Gastrocnemius medialis (tissue), 4 donors: ENCODE data around the gene RAD51B. TPM values are rescaled to one million over a fixed set of nuclear protein-coding genes. Genes with fewer than 3 reads are reported as not detected.

Source experiments
- ATAC-seq, 2 donors: fragments of 150-250 bp; one replicate each; pipeline ENCODE4 v1.9.1; 2016
- DNase-seq, 2 donors: peaks; one replicate each; pipeline ENCODE4 v3.0.0-alpha.2; 2019
- H3K27ac ChIP-seq, 4 donors: fragments of 200-600 bp; sonication (generic); 1 replicate in 1 of 4; 2 replicates in 3 of 4; pipeline ENCODE4 v1.5.1; 2016 to 2018; ENCODE audit warnings: mild to moderate bottlenecking in 2 of 4, moderate library complexity in 1 of 4
- H3K27me3 ChIP-seq, 3 donors: fragments of 200-600 bp; sonication (generic) in 2 of 3; 1 replicate in 1 of 3; 2 replicates in 2 of 3; pipeline versions ENCODE4 v1.5.1 to v1.6.0; 2016 to 2019; ENCODE audit warnings: mild to moderate bottlenecking in 1 of 3, moderate library complexity in 1 of 3
- H3K36me3 ChIP-seq, 2 donors: fragments of 200-600 bp; sonication (generic) in 1 of 2; one replicate each; pipeline ENCODE4 v1.5.1; 2017 to 2018
- H3K4me1 ChIP-seq, 2 donors: fragments of 200-600 bp; sonication (generic) in 1 of 2; one replicate each; pipeline ENCODE4 v1.5.1; 2016 to 2017; ENCODE audit warnings: mild to moderate bottlenecking in 2 of 2
- H3K4me3 ChIP-seq, 4 donors: fragments of 200-600 bp; sonication (generic) in 3 of 4; 1 replicate in 1 of 4; 2 replicates in 3 of 4; pipeline ENCODE4 v1.5.1; 2016 to 2019; ENCODE audit warnings: mild to moderate bottlenecking in 2 of 4
- H3K9me3 ChIP-seq, 3 donors: fragments of 200-600 bp; sonication (generic) in 2 of 3; 1 replicate in 1 of 3; 2 replicates in 2 of 3; pipeline ENCODE4 v1.5.1; 2016 to 2019
- CTCF ChIP-seq, 5 experiments: fragments of 450-650 bp in 3 of 5; fragments of 200-600 bp in 2 of 5; sonication (generic) in 2 of 5; IDR thresholded peaks in 4 of 5; conservative IDR thresholded peaks in 1 of 5; 1 replicate in 4 of 5; 2 replicates in 1 of 5; pipeline ENCODE4 v1.5.1; 2016 to 2019; ENCODE audit warnings: antibody characterized with exemption in 5 of 5, mild to moderate bottlenecking in 3 of 5, moderate library complexity in 3 of 5
- POLR2A ChIP-seq, 2 donors: fragments of 450-650 bp; IDR thresholded peaks; one replicate each; pipeline ENCODE4 v1.6.1; 2017; ENCODE audit warnings: antibody characterized with exemption in 2 of 2, mild to moderate bottlenecking in 2 of 2, moderate library complexity in 2 of 2
- in situ Hi-C, 4 donors: fragments of 200-750 bp; cut with MboI; loops; one replicate each; pipeline versions ENCODE4 v1.15.0 to v1.8.0; 2017; ENCODE audit warnings: low sequenced_read_pairs in 4 of 4
- intact Hi-C: fragments of 100-400 bp; cut with DNase I; formaldehyde crosslinking; loops from one replicate; pipeline ENCODE4 v1.15.1; 2023; ENCODE audit warnings: low total_unique reads
- total RNA-seq, 4 donors: library from RNA; depleted of rRNA; stranded (reverse); fragments of >200 nt; gene quantifications; one replicate each; pipeline versions ENCODE4 v1.1.0 to v1.2.3, GENCODE V29; 2016

Gene RAD51B
- total RNA-seq, 4 donors from 2014 or later = 1.6 to 3.3 (median 2.4) TPM

- in situ Hi-C loops = loop anchor here in 1 of 4 donors (25.0 kb wide), 1 partner anchor 300 kb away; no protein-coding TSS in a partner anchor
- intact Hi-C loops = no loop called here
- Histone ChIP-seq H3K4me3 (no peak overlapping the region), H3K9me3 (no peaks in the 10 kb centered on the region), H3K4me1 (peaks cover 22 to 42% of the 10 kb centered on the region in 2 donors), H3K36me3 (no peaks in the 10 kb centered on the region), H3K27me3 (no peaks in the 10 kb centered on the region), H3K27ac (peak overlapping the region; percentile 10 to 35 (median 14))
- ATAC-seq (no peak), DNase-seq (no peak)
- TF ChIP-seq POLR2A (IDR thresholded peaks at IDR 0.05) (no peak), CTCF (IDR thresholded peaks at IDR 0.05 in 4 of 5, conservative IDR thresholded peaks at IDR 0.05 in 1 of 5) (no peak)
Measured at GRCh38 chr14:68236582-68237458, 417.2 kb downstream of the RAD51B start.

- Histone ChIP-seq H3K27me3 (no peaks in the 10 kb centered on the region), H3K4me3 (no peak overlapping the region), H3K27ac (no peak overlapping the region), H3K36me3 (no peaks in the 10 kb centered on the region), H3K4me1 (peaks cover 28 to 42% of the 10 kb centered on the region in 2 donors), H3K9me3 (no peaks in the 10 kb centered on the region)
- intact Hi-C loops (no loop called here), in situ Hi-C loops (loop anchor here in 1 of 4 donors (25.0 kb wide), 1 partner anchor 301 kb away; no protein-coding TSS in a partner anchor)
- TF ChIP-seq CTCF (IDR thresholded peaks at IDR 0.05 in 4 of 5, conservative IDR thresholded peaks at IDR 0.05 in 1 of 5) (no peak), POLR2A (IDR thresholded peaks at IDR 0.05) (no peak)
- DNase-seq = no peak
- no peak for ATAC-seq
Measured at GRCh38 chr14:68238551-68238950, 419.0 kb downstream of the RAD51B start.

GRCh38 chr14:68238976-68239375, 419.4 kb downstream of the RAD51B start:
- Histone ChIP-seq H3K27ac (no peak overlapping the region), H3K4me1 (peaks cover 33 to 47% of the 10 kb centered on the region in 2 donors), H3K36me3 (no peaks in the 10 kb centered on the region), H3K9me3 (no peaks in the 10 kb centered on the region), H3K27me3 (no peaks in the 10 kb centered on the region), H3K4me3 (no peak overlapping the region)
- DNase-seq (no peak), ATAC-seq (no peak)
- in situ Hi-C loops (loop anchor here in 1 of 4 donors (25.0 kb wide), 1 partner anchor 302 kb away; no protein-coding TSS in a partner anchor), intact Hi-C loops (no loop called here)
- TF ChIP-seq CTCF (IDR thresholded peaks at IDR 0.05 in 4 of 5, conservative IDR thresholded peaks at IDR 0.05 in 1 of 5) = no peak
- TF ChIP-seq POLR2A (IDR thresholded peaks at IDR 0.05) = no peak

GRCh38 chr14:68239988-68240771, 420.6 kb downstream of the RAD51B start:
- Histone ChIP-seq H3K27ac (peak overlapping the region; percentile 24 to 61 (median 39)), H3K9me3 (no peaks in the 10 kb centered on the region), H3K4me1 (peaks cover 45 to 59% of the 10 kb centered on the region in 2 donors), H3K4me3 (no peak overlapping the region), H3K36me3 (no peaks in the 10 kb centered on the region), H3K27me3 (no peaks in the 10 kb centered on the region)
- no peak for TF ChIP-seq POLR2A (IDR thresholded peaks at IDR 0.05)
- no peak for TF ChIP-seq CTCF (IDR thresholded peaks at IDR 0.05 in 4 of 5, conservative IDR thresholded peaks at IDR 0.05 in 1 of 5)
- ATAC-seq (no peak), DNase-seq (no peak)
- in situ Hi-C loops (loop anchor here (5.0 to 25.0 kb wide), 5 partner anchors 293 to 585 kb away; partner anchors contain the start of gene ZFP36L1 (in 2 of the 4)), intact Hi-C loops (no loop called here)
